ENCODE measurements around the gene OCA2. TPM values are rescaled to one million over a fixed set of nuclear protein-coding genes. Genes with fewer than 3 reads are reported as not detected.
"Not testable (repeated sequence)": the region's sequence is repeated elsewhere in the genome, so short reads cannot be mapped to it uniquely, and the experiment has no call there.

The OCA2 gene
- total RNA-seq, 1 donor from 2014 or later = 0.25 TPM

DNA sequence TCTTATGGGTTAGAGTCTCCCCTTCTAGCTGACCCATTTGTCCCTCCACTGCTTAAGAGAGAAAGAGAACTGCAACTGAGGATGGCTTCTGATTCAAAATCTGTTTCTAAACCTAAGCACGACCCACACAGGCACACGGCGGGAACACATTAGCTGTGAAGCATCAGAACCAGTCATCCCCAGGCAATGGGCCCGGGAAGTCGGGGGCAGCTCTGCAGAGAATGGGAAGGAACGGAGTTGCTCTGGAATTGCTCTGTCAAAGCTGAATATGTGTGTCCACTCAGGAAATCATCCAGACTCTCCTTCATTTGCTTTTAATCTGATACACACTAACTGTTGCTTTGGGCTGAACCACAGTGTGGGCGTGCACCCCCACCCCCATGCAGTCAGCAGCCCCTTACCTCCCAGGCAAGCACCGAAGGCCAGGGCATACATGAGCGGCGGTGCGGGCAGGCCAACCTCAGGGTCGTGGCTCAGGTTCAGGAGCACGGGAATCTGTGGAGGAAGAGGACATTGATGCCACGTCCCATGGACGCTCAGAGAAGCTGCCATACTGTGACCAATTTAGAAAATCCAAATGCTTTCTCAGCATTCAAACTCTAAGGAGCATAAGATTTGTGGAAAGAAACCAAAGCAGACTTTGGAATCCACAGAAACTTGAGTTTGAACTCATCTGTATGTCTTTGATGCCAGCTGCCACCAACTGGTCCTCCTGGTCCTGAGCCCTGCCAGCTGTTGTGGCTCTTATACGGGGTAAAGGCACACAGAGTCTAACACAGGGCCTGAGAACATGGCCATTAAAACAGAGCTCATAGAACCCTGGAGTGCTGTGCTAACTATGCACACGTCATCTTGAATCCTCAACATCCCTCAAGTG, 247.9 kb downstream of the OCA2 start:
- Histone ChIP-seq H3K27ac (no peak overlapping the region), H3K27me3 (no peaks in the 10 kb centered on the region), H3K9me3 (no peaks in the 10 kb centered on the region), H3K4me1 (no peaks in the 10 kb centered on the region), H3K4me3 (no peak overlapping the region), H3K36me3 (no peaks in the 10 kb centered on the region)
- TF ChIP-seq POLR2A (IDR thresholded peaks at IDR 0.05) = no peak
- no peak for TF ChIP-seq POLR2AphosphoS5 (IDR thresholded peaks at IDR 0.05; ENCODE audit: insufficient read depth in 1 of 2, low read depth in 1 of 2)
- TF ChIP-seq, protein P1, sequence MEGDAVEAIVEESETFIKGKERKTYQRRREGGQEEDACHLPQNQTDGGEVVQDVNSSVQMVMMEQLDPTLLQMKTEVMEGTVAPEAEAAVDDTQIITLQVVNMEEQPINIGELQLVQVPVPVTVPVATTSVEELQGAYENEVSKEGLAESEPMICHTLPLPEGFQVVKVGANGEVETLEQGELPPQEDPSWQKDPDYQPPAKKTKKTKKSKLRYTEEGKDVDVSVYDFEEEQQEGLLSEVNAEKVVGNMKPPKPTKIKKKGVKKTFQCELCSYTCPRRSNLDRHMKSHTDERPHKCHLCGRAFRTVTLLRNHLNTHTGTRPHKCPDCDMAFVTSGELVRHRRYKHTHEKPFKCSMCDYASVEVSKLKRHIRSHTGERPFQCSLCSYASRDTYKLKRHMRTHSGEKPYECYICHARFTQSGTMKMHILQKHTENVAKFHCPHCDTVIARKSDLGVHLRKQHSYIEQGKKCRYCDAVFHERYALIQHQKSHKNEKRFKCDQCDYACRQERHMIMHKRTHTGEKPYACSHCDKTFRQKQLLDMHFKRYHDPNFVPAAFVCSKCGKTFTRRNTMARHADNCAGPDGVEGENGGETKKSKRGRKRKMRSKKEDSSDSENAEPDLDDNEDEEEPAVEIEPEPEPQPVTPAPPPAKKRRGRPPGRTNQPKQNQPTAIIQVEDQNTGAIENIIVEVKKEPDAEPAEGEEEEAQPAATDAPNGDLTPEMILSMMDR (IDR thresholded peaks at IDR 0.05) = no peak
- peak; percentile 76 to 79 for DNase-seq (ENCODE audit: extremely low spot score in 2 of 2)
- intact Hi-C loops (cut with DNase I) = no loop called here

DNA sequence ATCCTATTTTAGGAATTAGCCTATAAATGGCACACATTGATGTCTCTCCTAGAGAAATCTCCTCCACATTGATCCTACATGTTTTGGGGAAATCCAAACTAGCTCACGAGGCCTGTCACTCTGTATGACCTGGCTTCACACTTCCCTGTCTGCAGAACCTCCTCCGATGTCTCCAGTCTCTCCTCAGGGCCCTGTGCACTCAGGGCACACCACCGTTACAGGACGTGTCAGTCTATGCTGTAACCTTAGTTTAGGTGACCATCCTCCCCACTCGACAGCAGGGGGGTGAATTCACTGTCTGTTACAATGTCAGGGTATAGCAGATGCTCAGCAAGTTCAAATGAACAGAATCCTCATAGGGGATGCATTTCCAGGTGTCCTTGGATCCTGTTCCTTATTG, 249.1 kb downstream of the OCA2 start:
- H3K9me3 ChIP-seq = no peaks in the 10 kb centered on the region
- TF ChIP-seq POLR2A (IDR thresholded peaks at IDR 0.05) (no peak), POLR2AphosphoS5 (IDR thresholded peaks at IDR 0.05; ENCODE audit: insufficient read depth in 1 of 2, low read depth in 1 of 2) (no peak)
- TF ChIP-seq, protein P1 (IDR thresholded peaks at IDR 0.05) = no peak
- H3K27me3 ChIP-seq = no peaks in the 10 kb centered on the region
- DNase-seq (ENCODE audit: extremely low spot score in 2 of 2) = peak in 1 of 2 donors; percentile 54
- no peak overlapping the region for H3K4me3 ChIP-seq
- intact Hi-C loops (cut with DNase I) = no loop called here
- no peak overlapping the region for H3K27ac ChIP-seq
- H3K4me1 ChIP-seq = no peaks in the 10 kb centered on the region
- no peaks in the 10 kb centered on the region for H3K36me3 ChIP-seq

DNA sequence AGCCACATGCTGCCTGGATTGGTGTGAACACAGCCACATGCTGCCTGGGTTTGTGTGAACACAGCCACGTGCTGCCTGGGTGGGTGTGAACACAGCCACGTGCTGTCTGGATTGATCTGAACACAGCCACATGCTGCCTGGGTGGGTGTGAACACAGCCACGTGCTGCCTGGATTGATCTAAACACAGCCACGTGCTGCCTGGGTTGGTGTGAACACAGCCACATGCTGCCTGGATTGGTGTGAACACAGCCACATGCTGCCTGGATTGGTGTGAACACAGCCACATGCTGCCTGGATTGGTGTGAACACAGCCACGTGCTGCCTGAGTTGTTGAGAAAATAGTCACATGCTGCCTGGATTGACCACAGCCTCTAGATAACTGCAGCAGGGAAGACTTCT, 250.2 kb downstream of the OCA2 start:
- H3K27ac ChIP-seq; H3K4me1 ChIP-seq; DNase-seq (ENCODE audit: extremely low spot score in 2 of 2); H3K9me3 ChIP-seq; H3K36me3 ChIP-seq; intact Hi-C loops (cut with DNase I); H3K27me3 ChIP-seq; H3K4me3 ChIP-seq: not testable (repeated sequence)

DNA sequence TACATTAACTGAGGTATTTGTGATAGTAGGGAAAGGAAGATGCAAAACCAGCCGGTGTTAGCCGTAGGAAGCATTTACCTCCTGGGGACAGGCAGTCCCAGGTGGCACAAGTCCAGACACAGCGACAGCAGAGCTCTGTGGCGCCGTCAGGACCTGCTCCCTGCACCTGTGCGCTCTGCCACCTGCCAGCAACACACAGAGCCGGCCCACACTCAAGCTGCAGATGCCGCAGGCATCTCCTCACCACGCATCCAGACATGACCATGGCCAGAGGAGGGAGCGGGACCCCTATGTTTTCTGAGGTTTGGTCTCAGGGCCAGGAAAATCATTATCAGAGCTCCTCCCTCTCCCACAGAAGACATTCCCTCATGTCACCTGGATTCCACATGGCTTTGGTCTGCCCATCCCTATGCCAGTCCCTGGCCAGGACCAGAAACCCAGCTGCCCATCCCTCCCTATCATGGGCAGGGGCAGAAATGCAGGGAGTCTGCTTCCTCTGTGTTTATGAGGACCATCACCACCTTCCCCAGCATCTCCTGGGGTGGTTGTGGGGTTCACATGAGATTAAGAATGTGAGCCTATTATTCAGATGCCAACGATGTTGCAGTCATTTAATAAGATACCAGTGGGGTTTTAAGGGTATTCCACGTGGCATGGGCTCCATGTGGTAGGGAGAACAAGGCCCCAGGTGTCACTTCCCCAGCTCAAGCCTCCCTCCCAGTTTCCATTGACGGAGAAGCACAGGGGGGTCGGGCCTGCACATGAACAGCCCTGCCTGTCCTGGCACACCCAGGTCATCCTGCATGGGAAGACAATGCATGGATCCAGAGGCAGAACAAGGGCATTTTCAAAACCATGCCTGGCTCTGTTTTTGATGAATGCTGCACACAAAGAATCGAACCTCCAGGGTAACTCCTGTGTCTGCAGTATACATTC, 251.1 kb downstream of the OCA2 start:
- DNase-seq (ENCODE audit: extremely low spot score in 2 of 2) = peak; percentile 58 to 67

More for the DNA sequence above, 251.1 kb downstream of the OCA2 start:
- no peaks in the 10 kb centered on the region for H3K27me3 ChIP-seq
- H3K9me3 ChIP-seq = no peaks in the 10 kb centered on the region
- H3K27ac ChIP-seq = no peak overlapping the region
- intact Hi-C loops (cut with DNase I) = no loop called here
- H3K36me3 ChIP-seq = no peaks in the 10 kb centered on the region
- TF ChIP-seq POLR2A (IDR thresholded peaks at IDR 0.05) (no peak), POLR2AphosphoS5 (IDR thresholded peaks at IDR 0.05; ENCODE audit: insufficient read depth in 1 of 2, low read depth in 1 of 2) (no peak)
- TF ChIP-seq, protein P1 (IDR thresholded peaks at IDR 0.05) = no peak
- H3K4me3 ChIP-seq = no peak overlapping the region
- H3K4me1 ChIP-seq = no peaks in the 10 kb centered on the region

All from vagina (tissue), 2 donors.